SK-N-SH treated with all-trans-retinoic acid at 6 μM for 48 hours (cell line): ENCODE results near the gene COL16A1.

Experiments used
- ATAC-seq: fragments of 200-7000 bp; cut with Tn5 transposase; 3 replicates; pipeline ENCODE4 v1.9.1; 2020; ENCODE audit warnings: mild to moderate bottlenecking, moderate library complexity
- ARNTL ChIP-seq: fragments of 450-650 bp; formaldehyde crosslinking; IDR thresholded peaks from 2 replicates; pipeline ENCODE4 v1.5.0; 2020; ENCODE audit warnings: low read depth, mild to moderate bottlenecking, moderate library complexity, borderline replicate concordance
- BACH2 ChIP-seq: fragments of 250-450 bp; sonication (Bioruptor Pico); IDR thresholded peaks from 2 replicates; pipeline ENCODE4 v1.9.0; 2021; ENCODE audit warnings: mild to moderate bottlenecking, borderline replicate concordance
- CSDC2 ChIP-seq: fragments of 250-450 bp; sonication (Bioruptor Pico); IDR thresholded peaks from 2 replicates; pipeline ENCODE4 v1.5.0; 2020; ENCODE audit warnings: mild to moderate bottlenecking, moderate library complexity
- GLIS3 ChIP-seq: fragments of 250-450 bp; sonication (Bioruptor Pico); IDR thresholded peaks from 2 replicates; pipeline ENCODE4 v1.5.0; 2020; ENCODE audit warnings: mild to moderate bottlenecking, moderate library complexity
- ISL1 ChIP-seq: fragments of 250-450 bp; sonication (Bioruptor Pico); IDR thresholded peaks from 2 replicates; pipeline ENCODE4 v2.1.2; 2022; ENCODE audit warnings: mild to moderate bottlenecking, moderate library complexity
- OSR1 ChIP-seq: fragments of 250-450 bp; sonication (Bioruptor Pico); IDR thresholded peaks from 2 replicates; pipeline ENCODE4 v1.8.0; 2022; ENCODE audit warnings: moderate library complexity, mild to moderate bottlenecking, inconsistent platforms
- PPARA ChIP-seq: fragments of 250-450 bp; sonication (Bioruptor Pico); IDR thresholded peaks from 2 replicates; pipeline ENCODE4 v1.5.0; 2020; ENCODE audit warnings: mild to moderate bottlenecking, borderline replicate concordance
- SNAI2 ChIP-seq: fragments of 250-450 bp; sonication (Bioruptor Pico); IDR thresholded peaks from 2 replicates; pipeline ENCODE4 v1.5.0; 2020; ENCODE audit warnings: mild to moderate bottlenecking, moderate library complexity
- TCF4 ChIP-seq: fragments of 250-450 bp; sonication (Bioruptor Pico); IDR thresholded peaks from 2 replicates; pipeline ENCODE4 v1.8.0; 2021; ENCODE audit warnings: mild to moderate bottlenecking, moderate library complexity, borderline replicate concordance
- TOX ChIP-seq: fragments of 250-450 bp; sonication (Bioruptor Pico); IDR thresholded peaks from 2 replicates; pipeline ENCODE4 v1.8.0; 2021; ENCODE audit warnings: mild to moderate bottlenecking, moderate library complexity, borderline replicate concordance
- ZC3H10 ChIP-seq: fragments of 250-450 bp; sonication (Bioruptor Pico); IDR thresholded peaks from 2 replicates; pipeline ENCODE4 v1.5.1; 2021; ENCODE audit warnings: mild to moderate bottlenecking, moderate library complexity
- ZFP3 ChIP-seq: fragments of 250-450 bp; sonication (Bioruptor Pico); IDR thresholded peaks from 2 replicates; pipeline ENCODE4 v1.5.0; 2020; ENCODE audit warnings: mild to moderate bottlenecking, moderate library complexity
- ZFP30 ChIP-seq: fragments of 450-650 bp; formaldehyde crosslinking; IDR thresholded peaks from 2 replicates; pipeline ENCODE4 v1.5.0; 2022; ENCODE audit warnings: mild to moderate bottlenecking, moderate library complexity
- ZNF565 ChIP-seq: fragments of 450-650 bp; formaldehyde crosslinking; conservative IDR thresholded peaks from 2 replicates; pipeline ENCODE4 v1.5.0; 2020; ENCODE audit warnings: low read depth, mild to moderate bottlenecking, moderate library complexity
- ZNF70 ChIP-seq: fragments of 450-650 bp; formaldehyde crosslinking; IDR thresholded peaks from 2 replicates; pipeline ENCODE4 v1.5.0; 2020; ENCODE audit warnings: mild to moderate bottlenecking, moderate library complexity
- ZNF8 ChIP-seq: fragments of 450-650 bp; formaldehyde crosslinking; IDR thresholded peaks from 2 replicates; pipeline ENCODE4 v1.5.0; 2020; ENCODE audit warnings: mild to moderate bottlenecking, moderate library complexity
- TF ChIP-seq, protein P1 (sequence below): fragments of 250-450 bp; sonication (Bioruptor Pico); IDR thresholded peaks from 2 replicates; pipeline ENCODE4 v1.5.1; 2021; ENCODE audit warnings: mild to moderate bottlenecking, moderate library complexity
- TF ChIP-seq, protein P2 (sequence below): fragments of 250-450 bp; sonication (Bioruptor Pico); IDR thresholded peaks from 2 replicates; pipeline ENCODE4 v1.8.0; 2021; ENCODE audit warnings: low read depth, mild to moderate bottlenecking, moderate library complexity, borderline replicate concordance
- TF ChIP-seq, protein P3 (sequence below): fragments of 250-450 bp; sonication (Bioruptor Pico); IDR thresholded peaks from 2 replicates; pipeline ENCODE4 v1.8.0; 2020; ENCODE audit warnings: mild to moderate bottlenecking, moderate library complexity, borderline replicate concordance
- TF ChIP-seq, protein P4 (sequence below): fragments of 250-450 bp; sonication (Bioruptor Pico); IDR thresholded peaks from 2 replicates; pipeline ENCODE4 v1.5.1; 2020; ENCODE audit warnings: low read depth, mild to moderate bottlenecking, moderate library complexity
- TF ChIP-seq, protein P5 (sequence below): fragments of 250-450 bp; sonication (Bioruptor Pico); IDR thresholded peaks from 2 replicates; pipeline ENCODE4 v1.5.0; 2020; ENCODE audit warnings: mild to moderate bottlenecking, moderate library complexity

COL16A1 gene

DNA sequence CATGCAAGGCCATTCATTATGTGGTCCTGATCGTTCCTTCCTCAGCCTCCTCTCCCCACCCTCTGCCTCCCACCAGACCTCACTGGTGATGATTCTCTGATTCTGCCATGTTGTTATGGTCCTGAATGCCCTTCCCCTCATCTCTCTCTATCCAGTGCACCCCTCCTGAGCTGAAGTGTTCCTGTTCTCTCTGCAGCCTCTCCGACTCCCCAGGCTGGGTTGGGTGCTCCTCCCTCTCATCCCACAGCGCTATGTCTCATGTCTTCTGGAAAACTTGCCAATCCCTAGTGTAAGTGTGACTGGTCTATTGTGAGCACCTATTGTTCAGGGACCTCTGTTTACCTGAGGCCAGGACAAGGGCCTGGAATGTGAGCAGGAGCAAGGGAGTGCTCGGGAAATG is 48.1 kb downstream of the COL16A1 start:
- TF ChIP-seq ARNTL (CRISPR knock-in tag) = no peak
- TF ChIP-seq, protein P1, sequence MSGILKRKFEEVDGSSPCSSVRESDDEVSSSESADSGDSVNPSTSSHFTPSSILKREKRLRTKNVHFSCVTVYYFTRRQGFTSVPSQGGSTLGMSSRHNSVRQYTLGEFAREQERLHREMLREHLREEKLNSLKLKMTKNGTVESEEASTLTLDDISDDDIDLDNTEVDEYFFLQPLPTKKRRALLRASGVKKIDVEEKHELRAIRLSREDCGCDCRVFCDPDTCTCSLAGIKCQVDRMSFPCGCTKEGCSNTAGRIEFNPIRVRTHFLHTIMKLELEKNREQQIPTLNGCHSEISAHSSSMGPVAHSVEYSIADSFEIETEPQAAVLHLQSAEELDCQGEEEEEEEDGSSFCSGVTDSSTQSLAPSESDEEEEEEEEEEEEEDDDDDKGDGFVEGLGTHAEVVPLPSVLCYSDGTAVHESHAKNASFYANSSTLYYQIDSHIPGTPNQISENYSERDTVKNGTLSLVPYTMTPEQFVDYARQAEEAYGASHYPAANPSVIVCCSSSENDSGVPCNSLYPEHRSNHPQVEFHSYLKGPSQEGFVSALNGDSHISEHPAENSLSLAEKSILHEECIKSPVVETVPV (CRISPR knock-in tag) = no peak
- no peak for TF ChIP-seq ZFP3 (CRISPR knock-in tag)
- TF ChIP-seq SNAI2 = no peak
- no peak for TF ChIP-seq PPARA
- TF ChIP-seq ZNF565 = no peak
- TF ChIP-seq ZNF70 = no peak
- no peak for TF ChIP-seq ZC3H10
- no peak for TF ChIP-seq GLIS3 (CRISPR knock-in tag)
- TF ChIP-seq CSDC2 (CRISPR knock-in tag) = no peak
- no peak for TF ChIP-seq BACH2 (CRISPR knock-in tag)
- no peak for TF ChIP-seq TOX (CRISPR knock-in tag)
- no peak for TF ChIP-seq ZFP30 (CRISPR knock-in tag)
- TF ChIP-seq, protein P2, sequence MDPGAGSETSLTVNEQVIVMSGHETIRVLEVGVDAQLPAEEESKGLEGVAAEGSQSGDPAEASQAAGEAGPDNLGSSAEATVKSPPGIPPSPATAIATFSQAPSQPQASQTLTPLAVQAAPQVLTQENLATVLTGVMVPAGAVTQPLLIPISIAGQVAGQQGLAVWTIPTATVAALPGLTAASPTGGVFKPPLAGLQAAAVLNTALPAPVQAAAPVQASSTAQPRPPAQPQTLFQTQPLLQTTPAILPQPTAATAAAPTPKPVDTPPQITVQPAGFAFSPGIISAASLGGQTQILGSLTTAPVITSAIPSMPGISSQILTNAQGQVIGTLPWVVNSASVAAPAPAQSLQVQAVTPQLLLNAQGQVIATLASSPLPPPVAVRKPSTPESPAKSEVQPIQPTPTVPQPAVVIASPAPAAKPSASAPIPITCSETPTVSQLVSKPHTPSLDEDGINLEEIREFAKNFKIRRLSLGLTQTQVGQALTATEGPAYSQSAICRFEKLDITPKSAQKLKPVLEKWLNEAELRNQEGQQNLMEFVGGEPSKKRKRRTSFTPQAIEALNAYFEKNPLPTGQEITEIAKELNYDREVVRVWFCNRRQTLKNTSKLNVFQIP (CRISPR knock-in tag) = no peak
- TF ChIP-seq TCF4 (CRISPR knock-in tag) = no peak
- no peak for TF ChIP-seq ZNF8 (CRISPR knock-in tag)
- TF ChIP-seq, protein P3, sequence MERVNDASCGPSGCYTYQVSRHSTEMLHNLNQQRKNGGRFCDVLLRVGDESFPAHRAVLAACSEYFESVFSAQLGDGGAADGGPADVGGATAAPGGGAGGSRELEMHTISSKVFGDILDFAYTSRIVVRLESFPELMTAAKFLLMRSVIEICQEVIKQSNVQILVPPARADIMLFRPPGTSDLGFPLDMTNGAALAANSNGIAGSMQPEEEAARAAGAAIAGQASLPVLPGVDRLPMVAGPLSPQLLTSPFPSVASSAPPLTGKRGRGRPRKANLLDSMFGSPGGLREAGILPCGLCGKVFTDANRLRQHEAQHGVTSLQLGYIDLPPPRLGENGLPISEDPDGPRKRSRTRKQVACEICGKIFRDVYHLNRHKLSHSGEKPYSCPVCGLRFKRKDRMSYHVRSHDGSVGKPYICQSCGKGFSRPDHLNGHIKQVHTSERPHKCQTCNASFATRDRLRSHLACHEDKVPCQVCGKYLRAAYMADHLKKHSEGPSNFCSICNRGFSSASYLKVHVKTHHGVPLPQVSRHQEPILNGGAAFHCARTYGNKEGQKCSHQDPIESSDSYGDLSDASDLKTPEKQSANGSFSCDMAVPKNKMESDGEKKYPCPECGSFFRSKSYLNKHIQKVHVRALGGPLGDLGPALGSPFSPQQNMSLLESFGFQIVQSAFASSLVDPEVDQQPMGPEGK (CRISPR knock-in tag) = no peak
- TF ChIP-seq, protein P4, sequence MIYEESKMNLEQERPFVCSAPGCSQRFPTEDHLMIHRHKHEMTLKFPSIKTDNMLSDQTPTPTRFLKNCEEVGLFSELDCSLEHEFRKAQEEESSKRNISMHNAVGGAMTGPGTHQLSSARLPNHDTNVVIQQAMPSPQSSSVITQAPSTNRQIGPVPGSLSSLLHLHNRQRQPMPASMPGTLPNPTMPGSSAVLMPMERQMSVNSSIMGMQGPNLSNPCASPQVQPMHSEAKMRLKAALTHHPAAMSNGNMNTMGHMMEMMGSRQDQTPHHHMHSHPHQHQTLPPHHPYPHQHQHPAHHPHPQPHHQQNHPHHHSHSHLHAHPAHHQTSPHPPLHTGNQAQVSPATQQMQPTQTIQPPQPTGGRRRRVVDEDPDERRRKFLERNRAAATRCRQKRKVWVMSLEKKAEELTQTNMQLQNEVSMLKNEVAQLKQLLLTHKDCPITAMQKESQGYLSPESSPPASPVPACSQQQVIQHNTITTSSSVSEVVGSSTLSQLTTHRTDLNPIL (CRISPR knock-in tag) = no peak
- no peak for ATAC-seq

DNA sequence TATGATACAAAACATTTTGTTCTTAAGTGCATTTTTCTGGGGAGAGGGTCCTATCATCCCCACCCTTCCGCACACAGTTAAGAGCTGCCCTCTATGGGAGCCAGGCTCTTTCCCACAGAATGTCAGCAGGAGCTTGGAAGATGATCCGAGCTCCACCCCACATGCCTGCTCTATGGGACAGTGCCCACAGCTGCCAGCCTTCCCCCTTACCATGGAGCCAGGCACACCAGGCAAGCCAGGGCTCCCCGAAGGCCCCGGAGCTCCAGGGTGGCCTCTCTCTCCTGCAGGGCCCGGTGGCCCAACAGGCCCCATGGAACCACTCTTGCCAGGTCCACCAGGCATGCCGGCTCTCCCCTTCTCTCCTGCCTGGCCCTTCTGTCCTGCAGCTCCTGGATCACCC is 48.7 kb downstream of the COL16A1 start:
- no peak for TF ChIP-seq ZNF565
- no peak for TF ChIP-seq TCF4 (CRISPR knock-in tag)
- no peak for TF ChIP-seq CSDC2 (CRISPR knock-in tag)
- no peak for TF ChIP-seq ISL1
- no peak for TF ChIP-seq GLIS3 (CRISPR knock-in tag)
- TF ChIP-seq OSR1 (CRISPR knock-in tag) = no peak
- no peak for ATAC-seq

DNA sequence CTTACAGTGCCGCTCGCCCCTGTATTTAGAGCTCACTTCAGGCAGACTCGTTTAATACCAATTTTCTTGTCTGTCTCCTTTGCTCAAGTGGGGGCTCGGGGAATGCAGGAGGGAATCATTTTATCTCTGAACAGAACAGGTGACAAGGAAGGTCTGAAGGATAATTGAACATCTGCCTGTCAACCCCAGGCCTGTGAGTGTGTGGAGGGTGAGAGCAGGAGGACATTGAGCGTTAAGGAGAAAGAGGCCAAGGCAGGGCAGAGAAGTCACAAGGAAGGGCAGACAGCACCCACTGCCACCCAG is 49.4 kb downstream of the COL16A1 start:
- no peak for TF ChIP-seq ARNTL (CRISPR knock-in tag)
- TF ChIP-seq ZNF8 (CRISPR knock-in tag) = no peak
- TF ChIP-seq ZNF70 = no peak
- TF ChIP-seq ZFP3 (CRISPR knock-in tag) = no peak
- TF ChIP-seq ISL1 = no peak
- ATAC-seq = no peak

DNA sequence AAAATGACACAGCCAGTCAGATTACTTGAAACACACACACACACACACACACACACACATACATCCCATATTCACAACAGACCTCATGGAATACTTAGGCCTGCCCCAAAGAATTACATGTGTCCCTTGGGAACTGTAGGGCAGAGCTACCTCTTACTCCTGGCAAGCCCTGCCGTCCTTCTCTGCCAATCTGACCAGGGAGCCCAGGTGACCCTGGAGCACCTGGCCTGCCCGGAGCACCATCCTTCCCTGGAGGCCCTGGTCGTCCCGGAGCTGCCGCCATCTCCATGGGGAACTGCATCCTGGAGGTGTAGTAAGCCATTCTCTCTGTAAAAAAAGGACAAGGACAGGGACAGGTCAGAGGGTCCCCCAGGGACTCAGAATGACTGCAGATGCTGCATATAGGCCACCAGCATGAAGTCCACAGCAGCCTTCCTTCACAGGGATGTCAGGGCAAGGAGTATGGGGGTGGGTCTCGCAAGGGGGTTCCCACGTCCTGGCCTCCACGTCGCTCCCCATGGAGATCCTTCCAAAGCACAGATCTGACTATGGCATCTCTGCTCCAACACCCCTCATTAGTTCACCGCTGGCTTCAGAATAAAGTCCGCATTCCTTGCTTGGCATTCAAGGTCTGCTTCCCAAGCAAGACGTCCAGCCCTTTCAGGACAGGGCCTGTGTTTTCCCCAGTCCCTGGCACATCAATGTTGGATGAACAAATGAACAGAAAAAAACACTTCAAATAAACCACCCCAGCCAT is 49.9 kb downstream of the COL16A1 start:
- no peak for ATAC-seq
- no peak for TF ChIP-seq GLIS3 (CRISPR knock-in tag)
- no peak for TF ChIP-seq ZNF8 (CRISPR knock-in tag)
- TF ChIP-seq ZNF70 = no peak
- TF ChIP-seq SNAI2 = no peak
- TF ChIP-seq BACH2 (CRISPR knock-in tag) = no peak
- no peak for TF ChIP-seq OSR1 (CRISPR knock-in tag)
- no peak for TF ChIP-seq TCF4 (CRISPR knock-in tag)
- TF ChIP-seq, protein P4 (CRISPR knock-in tag) = no peak
- no peak for TF ChIP-seq ZFP3 (CRISPR knock-in tag)
- TF ChIP-seq, protein P1 (CRISPR knock-in tag) = no peak
- TF ChIP-seq, protein P5, sequence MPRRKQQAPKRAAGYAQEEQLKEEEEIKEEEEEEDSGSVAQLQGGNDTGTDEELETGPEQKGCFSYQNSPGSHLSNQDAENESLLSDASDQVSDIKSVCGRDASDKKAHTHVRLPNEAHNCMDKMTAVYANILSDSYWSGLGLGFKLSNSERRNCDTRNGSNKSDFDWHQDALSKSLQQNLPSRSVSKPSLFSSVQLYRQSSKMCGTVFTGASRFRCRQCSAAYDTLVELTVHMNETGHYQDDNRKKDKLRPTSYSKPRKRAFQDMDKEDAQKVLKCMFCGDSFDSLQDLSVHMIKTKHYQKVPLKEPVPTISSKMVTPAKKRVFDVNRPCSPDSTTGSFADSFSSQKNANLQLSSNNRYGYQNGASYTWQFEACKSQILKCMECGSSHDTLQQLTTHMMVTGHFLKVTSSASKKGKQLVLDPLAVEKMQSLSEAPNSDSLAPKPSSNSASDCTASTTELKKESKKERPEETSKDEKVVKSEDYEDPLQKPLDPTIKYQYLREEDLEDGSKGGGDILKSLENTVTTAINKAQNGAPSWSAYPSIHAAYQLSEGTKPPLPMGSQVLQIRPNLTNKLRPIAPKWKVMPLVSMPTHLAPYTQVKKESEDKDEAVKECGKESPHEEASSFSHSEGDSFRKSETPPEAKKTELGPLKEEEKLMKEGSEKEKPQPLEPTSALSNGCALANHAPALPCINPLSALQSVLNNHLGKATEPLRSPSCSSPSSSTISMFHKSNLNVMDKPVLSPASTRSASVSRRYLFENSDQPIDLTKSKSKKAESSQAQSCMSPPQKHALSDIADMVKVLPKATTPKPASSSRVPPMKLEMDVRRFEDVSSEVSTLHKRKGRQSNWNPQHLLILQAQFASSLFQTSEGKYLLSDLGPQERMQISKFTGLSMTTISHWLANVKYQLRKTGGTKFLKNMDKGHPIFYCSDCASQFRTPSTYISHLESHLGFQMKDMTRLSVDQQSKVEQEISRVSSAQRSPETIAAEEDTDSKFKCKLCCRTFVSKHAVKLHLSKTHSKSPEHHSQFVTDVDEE = no peak
- TF ChIP-seq, protein P2 (CRISPR knock-in tag) = no peak
